Ramos (cell line): ENCODE results near the gene ACKR2.

Source experiments
- in situ Hi-C: fragments of 300-500 bp; cut with MboI; formaldehyde crosslinking; loops from one replicate; pipeline ENCODE4 v1.14.3; 2022; ENCODE audit warnings: low sequenced_read_pairs; ENCODE audit not compliant: unreplicated experiment

ACKR2 gene

DNA sequence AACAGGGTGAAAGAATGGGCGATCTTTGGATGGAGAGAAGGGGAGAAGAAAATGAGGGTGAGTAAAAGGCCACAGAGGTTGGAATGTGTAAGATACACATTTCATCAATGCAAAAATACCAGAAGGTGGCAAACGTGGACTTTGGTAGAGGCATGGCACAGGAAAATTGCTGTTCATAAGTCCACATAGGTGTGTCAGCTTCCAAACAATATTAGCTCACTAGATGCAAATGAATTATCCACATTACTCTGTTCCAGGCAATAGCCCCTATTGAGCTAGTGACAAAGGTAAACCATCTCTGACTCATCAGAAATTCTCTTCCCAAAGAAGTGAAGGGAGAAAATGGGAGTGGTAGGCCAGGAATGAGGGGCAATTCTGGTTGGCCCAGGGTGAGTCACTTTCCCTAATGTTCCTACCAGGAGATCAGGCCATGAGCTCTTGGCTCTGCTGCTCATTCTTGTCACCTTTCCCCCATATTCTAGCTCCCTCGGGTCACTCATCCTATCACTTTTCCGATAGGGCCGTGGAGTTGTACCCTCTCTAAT, 19.9 kb downstream of the ACKR2 start:
- in situ Hi-C loops, result no loop called here

DNA sequence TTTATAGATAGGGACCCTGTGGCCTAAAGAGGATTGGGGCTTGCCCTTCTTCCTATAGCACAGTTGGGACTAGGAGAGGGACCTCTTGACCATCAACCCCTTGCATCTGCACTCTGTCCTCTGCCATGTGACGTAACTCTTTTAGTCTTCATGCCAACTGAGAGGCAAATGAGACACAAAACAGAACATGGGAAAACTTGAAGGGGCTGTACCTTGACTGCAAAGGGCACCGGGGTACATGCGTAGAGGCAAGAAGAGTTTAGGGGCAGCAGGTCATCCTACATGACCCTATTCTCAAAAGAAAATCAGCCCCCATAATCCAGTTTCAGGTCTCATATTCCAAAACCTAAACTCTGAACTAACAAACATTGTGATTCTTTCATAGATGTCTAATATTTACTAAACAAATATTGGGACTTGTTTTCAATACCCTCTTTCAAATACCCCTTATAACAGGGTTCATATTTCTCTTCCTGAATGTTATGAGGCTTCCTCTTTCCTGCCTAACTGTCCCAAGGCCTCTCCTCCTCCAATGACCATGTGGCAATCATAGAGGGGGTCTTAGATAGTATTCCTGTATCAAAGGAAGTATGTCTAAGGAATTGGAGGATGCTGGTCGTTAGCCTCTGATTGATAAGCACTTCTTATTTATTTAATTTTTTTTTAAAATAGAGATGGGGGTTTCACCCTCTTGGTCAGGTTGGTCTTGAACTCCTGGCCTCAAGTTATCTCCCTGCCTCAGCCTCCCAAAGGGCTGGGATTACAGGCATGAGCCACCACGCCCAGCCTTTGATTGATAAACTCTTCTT, 20.6 kb downstream of the ACKR2 start:
- in situ Hi-C loops, result loop anchor here (5.0 kb wide), 1 partner anchor 47 kb away; the partner anchor contains the start of gene CYP8B1

- in situ Hi-C loops, result loop anchor here (5.0 kb wide), 1 partner anchor 47 kb away; the partner anchor contains the start of gene CYP8B1
Measured at GRCh38 chr3:42830437-42831320, 21.4 kb downstream of the ACKR2 start.

DNA sequence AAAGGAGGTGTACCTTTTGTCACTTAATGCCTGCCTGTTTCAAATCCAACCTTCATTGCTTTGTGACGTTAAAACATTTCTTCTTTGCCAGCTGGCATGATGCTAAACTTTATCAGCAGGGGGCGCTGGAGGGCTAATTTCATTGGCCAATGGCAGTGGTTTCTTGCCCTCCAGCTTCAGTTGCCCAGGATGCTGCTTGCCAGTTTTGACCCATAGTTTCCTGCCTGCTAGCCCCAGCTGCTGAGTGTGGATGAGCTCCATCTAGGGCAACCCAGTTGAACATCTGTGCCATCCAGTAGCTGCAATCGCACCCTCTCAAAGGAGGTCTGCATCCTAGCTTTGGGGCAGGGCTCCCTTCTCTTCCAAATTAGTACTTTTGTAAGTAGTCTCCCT, 22.1 kb downstream of the ACKR2 start:
- in situ Hi-C loops, result loop anchor here (5.0 kb wide), 1 partner anchor 46 kb away; the partner anchor contains the start of gene CYP8B1

- in situ Hi-C loops, result no loop called here
Measured at GRCh38 chr3:42836150-42837123, 27.2 kb downstream of the ACKR2 start.

GRCh38 chr3:42838571-42838970, 29.3 kb downstream of the ACKR2 start:
- in situ Hi-C loops, result no loop called here

DNA sequence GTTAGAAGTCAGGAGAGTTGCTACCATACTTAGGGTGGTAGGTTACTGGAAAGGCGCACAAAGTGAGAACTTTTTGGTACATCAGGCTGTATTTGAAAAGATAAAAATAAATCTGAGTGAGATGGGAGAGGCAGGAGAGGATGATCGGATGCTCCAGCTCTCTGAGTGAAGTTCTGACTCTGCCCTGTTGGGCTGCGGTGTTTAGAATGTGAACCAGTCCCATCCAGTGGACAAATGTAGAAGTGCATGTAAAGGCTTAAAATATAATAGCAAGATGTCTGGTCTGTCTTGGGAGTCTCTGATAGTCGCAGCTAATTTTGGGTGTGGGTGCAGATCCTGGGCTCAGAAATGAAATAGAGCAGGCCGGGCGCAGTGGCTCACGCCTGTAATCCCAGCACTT, 30.4 kb downstream of the ACKR2 start:
- in situ Hi-C loops, result no loop called here

DNA sequence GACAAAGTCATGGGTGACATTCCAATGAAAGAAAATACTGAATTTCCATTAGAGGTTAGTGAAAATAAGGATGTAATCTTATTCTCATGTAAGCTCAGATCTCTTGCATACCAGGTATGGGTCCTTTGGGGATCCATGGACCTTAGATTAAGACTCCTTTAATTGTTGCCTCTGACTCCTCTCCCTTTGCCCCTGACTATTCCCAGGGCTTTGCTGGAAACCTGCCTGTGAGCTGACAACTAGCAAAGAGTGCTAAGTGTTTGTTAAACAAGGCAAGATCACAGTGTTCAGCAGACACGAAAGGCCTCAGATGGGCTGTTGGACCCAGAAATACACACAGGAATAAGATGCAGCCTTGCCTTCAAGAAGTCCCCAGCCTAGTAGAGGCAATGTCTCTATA, 32.1 kb downstream of the ACKR2 start:
- in situ Hi-C loops, result no loop called here

GRCh38 chr3:42843713-42844411, 34.6 kb downstream of the ACKR2 start:
- in situ Hi-C loops, result no loop called here

- in situ Hi-C loops, result no loop called here
Measured at GRCh38 chr3:42844412-42844713, 35.1 kb downstream of the ACKR2 start.

GRCh38 chr3:42844815-42845214, 35.6 kb downstream of the ACKR2 start:
- in situ Hi-C loops, result no loop called here

- in situ Hi-C loops, result no loop called here
Measured at GRCh38 chr3:42846685-42847522, 37.7 kb downstream of the ACKR2 start.

GRCh38 chr3:42847731-42848130, 38.5 kb downstream of the ACKR2 start:
- in situ Hi-C loops, result no loop called here

DNA sequence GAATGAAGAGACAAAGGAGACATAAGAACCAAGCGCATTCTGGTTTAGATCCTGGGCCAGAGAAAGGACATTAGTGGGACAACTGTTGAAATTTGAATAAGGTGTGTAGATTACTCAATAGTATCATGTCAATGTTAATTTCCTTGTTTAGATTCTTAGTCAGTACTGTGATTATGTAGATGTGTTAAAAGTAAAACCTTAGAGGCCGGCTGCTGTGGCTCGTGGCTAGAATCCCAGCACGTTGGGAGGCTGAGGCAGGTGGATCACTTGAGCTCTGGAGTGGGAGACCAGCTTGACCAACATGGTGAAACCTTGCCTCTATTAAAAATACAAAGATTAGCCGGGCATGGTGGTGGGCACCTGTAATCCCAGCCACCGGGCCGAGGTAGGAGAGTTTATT, 39.8 kb downstream of the ACKR2 start:
- in situ Hi-C loops, result no loop called here

DNA sequence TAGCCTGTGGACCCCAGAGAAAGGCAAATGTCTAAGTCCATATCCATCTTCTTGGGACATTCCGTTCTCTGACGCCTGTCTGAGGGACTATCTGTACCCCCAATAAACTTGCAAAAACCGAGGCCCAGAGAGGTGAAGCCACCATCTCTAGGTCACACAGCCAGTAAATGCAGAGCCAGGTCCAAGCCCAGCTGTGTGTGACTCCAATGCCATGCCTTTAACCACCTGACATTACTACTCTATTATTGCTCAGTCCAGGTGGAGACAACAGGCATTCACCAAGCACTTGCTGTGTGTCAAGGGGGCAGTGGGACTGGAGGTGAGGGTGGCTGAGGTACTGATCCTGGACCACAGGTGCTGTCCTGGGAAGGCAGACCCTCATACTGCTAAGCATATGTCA, 41.0 kb downstream of the ACKR2 start:
- in situ Hi-C loops, result no loop called here

DNA sequence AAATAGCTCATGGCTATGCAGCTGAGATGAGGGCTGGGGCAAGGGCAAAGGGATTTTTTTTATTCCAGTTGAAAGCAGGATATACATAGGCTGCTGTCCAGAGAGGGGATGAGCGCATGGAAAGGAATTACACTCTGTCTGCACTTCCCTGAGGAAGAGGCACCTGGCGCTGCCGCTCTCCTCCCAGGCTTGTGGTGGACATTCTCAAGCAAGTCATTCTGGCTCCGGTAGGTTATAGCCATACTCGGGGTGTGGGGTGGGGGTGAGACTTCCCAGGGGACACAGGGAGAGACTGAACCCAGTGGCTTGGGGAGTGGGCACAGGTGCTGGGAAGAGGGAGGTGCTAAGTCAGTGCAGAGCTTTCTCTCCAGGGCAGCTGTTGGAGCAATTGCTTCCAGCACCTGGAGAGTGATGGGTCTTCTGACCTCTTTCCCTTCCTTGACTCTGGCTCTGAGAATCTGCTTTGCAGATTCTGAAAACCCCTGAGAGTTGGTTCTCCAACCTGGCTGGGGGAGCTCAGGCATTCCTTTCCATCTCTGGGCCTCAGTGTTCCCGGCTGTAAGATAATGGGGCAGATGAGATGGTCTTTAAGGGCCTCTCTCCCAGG, 42.1 kb downstream of the ACKR2 start:
- in situ Hi-C loops, result no loop called here

GRCh38 chr3:42852441-42852840, 43.2 kb downstream of the ACKR2 start:
- in situ Hi-C loops, result no loop called here

GRCh38 chr3:42853056-42853455, 43.8 kb downstream of the ACKR2 start:
- in situ Hi-C loops, result no loop called here
